C4-2B (cell line): ENCODE measurements around the gene EZR.

Experiments used
- ZFX ChIP-seq: fragments of 450-650 bp; IDR thresholded peaks from 2 replicates; pipeline ENCODE4 v1.6.1; 2017
- TF ChIP-seq, protein P1 (sequence below): fragments of 450-650 bp; conservative IDR thresholded peaks from 2 replicates; pipeline ENCODE4 v1.5.1; 2017; ENCODE audit warnings: mild to moderate bottlenecking

DNA sequence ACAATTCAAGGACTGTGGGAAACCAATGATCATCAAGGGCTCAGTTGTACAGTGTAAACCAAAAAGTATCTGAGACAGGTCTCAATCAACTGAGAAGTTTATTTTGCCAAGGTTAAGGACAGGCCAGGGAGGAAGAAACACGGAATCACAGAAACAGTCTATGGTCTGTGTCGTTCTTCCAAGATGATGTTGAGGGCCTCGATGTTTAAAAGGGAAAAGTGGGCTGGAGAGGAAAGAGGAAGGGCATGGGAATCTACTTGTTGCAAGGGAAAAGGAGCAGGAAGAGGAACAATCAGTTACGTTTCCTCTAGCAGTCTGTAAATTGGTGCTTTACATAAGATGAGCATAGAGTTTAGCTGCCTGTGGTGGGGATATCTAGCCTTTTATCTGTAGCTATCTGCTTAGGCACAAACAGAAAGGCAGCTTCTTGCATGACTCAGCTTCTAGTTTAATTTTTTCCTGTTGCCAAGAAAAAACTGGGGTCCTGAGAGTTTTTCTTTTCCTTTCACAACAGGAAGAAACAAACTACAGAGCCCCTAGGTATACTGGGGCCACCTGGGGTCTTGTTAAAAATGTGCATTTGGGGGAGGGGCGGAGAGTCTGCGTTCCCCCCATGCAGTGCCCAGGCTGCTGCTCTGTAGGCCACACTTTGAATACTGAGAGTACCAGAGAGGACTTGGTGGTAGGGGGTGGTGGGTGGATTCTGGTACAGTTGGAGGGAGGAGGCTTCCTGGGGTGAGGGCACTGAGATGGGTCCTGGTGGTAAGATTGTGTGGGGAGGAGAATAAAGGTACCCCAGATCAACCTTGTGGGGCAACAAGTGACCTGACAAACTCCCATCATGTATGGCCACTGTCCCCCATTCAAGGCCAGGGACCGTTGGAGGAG lies 35.3 kb upstream of the EZR start:
- TF ChIP-seq, protein P1, sequence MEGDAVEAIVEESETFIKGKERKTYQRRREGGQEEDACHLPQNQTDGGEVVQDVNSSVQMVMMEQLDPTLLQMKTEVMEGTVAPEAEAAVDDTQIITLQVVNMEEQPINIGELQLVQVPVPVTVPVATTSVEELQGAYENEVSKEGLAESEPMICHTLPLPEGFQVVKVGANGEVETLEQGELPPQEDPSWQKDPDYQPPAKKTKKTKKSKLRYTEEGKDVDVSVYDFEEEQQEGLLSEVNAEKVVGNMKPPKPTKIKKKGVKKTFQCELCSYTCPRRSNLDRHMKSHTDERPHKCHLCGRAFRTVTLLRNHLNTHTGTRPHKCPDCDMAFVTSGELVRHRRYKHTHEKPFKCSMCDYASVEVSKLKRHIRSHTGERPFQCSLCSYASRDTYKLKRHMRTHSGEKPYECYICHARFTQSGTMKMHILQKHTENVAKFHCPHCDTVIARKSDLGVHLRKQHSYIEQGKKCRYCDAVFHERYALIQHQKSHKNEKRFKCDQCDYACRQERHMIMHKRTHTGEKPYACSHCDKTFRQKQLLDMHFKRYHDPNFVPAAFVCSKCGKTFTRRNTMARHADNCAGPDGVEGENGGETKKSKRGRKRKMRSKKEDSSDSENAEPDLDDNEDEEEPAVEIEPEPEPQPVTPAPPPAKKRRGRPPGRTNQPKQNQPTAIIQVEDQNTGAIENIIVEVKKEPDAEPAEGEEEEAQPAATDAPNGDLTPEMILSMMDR = no peak
- no peak for TF ChIP-seq ZFX
